ENCODE results near the gene ERC1.

- no peak for TF ChIP-seq EZH2 (IDR thresholded peaks at IDR 0.05; ENCODE audit: borderline replicate concordance, low read depth, low read length, severe bottlenecking)
- no peak for TF ChIP-seq MAX (IDR thresholded peaks at IDR 0.05; ENCODE audit: insufficient read depth, insufficient read length)
- no peak for TF ChIP-seq POLR2A (IDR thresholded peaks at IDR 0.05; ENCODE audit: low read depth, low read length)
- TF ChIP-seq CTCF (IDR thresholded peaks at IDR 0.05; ENCODE audit: extremely low read depth in 1 of 2, insufficient read depth in 1 of 2, low read depth in 1 of 2, low read length in 2 of 2), result no peak
- TF ChIP-seq POLR2AphosphoS5 (IDR thresholded peaks at IDR 0.05; ENCODE audit: insufficient read depth, low read depth, low read length), result no peak
- no peak for TF ChIP-seq FOS (IDR thresholded peaks at IDR 0.05; ENCODE audit: borderline replicate concordance, insufficient read depth, low read length)
These were observed 320.1 kb downstream of the ERC1 start for GRCh38 chr12:1311145-1311544.
